DND-41 (cell line): ENCODE data around the gene ETV1.

ENCODE experiments used
- ATAC-seq: fragments of 200-7000 bp; cut with Tn5 transposase; 3 replicates; pipeline ENCODE4 v1.9.1; 2021; ENCODE audit warnings: low read depth; ENCODE audit not compliant: insufficient read depth
- DNase-seq: peaks from one replicate; pipeline ENCODE4 v3.0.0-alpha.2; 2020
- H2AFZ ChIP-seq: 2 replicates; pipeline ENCODE4 v1.6.0; 2012; ENCODE audit warnings: low read depth, low read length
- H3K27ac ChIP-seq: 2 replicates; pipeline ENCODE4 v1.5.1; 2012; ENCODE audit warnings: low read length, inconsistent platforms
- H3K27me3 ChIP-seq: fragments of 200-600 bp; sonication (generic); 2 replicates; pipeline ENCODE4 v1.6.0; 2012; ENCODE audit warnings: low read length, mild to moderate bottlenecking, inconsistent platforms; ENCODE audit not compliant: insufficient read depth, poor library complexity
- H3K36me3 ChIP-seq: 2 replicates; pipeline ENCODE4 v1.5.1; 2012; ENCODE audit warnings: low read length, inconsistent platforms; ENCODE audit not compliant: insufficient read depth
- H3K4me1 ChIP-seq: 2 replicates; pipeline ENCODE4 v1.5.1; 2012; ENCODE audit warnings: mild to moderate bottlenecking, low read length; ENCODE audit not compliant: insufficient read depth
- H3K4me2 ChIP-seq: 2 replicates; pipeline ENCODE4 v1.6.0; 2012; ENCODE audit warnings: mild to moderate bottlenecking, moderate library complexity, low read length, inconsistent platforms; ENCODE audit not compliant: insufficient read depth
- H3K4me3 ChIP-seq, 2 experiments: fragments of 200-600 bp in 1 of 2; shearing (Covaris generic) in 1 of 2; 2 replicates each; pipeline ENCODE4 v1.5.1; 2012 to 2016; ENCODE audit warnings: inconsistent platforms in 2 of 2, low read length in 2 of 2, mild to moderate bottlenecking in 2 of 2, low read depth in 1 of 2, moderate library complexity in 1 of 2
- H3K79me2 ChIP-seq: 2 replicates; pipeline ENCODE4 v1.6.0; 2012; ENCODE audit warnings: low read length, inconsistent platforms; ENCODE audit not compliant: insufficient read depth
- H3K9ac ChIP-seq: 2 replicates; pipeline ENCODE4 v1.6.0; 2012; ENCODE audit warnings: low read depth, mild to moderate bottlenecking, inconsistent platforms, low read length, moderate library complexity
- H3K9me3 ChIP-seq: 2 replicates; pipeline ENCODE4 v1.5.1; 2012; ENCODE audit warnings: low read length, moderate library complexity, mild to moderate bottlenecking, inconsistent platforms; ENCODE audit not compliant: insufficient read depth, severe bottlenecking
- H4K20me1 ChIP-seq: 2 replicates; pipeline ENCODE4 v1.6.0; 2012; ENCODE audit warnings: low read length; ENCODE audit not compliant: insufficient read depth
- CTCF ChIP-seq: IDR thresholded peaks from 2 replicates; pipeline ENCODE4 v1.5.1; 2012; ENCODE audit warnings: borderline replicate concordance, low read length, moderate library complexity, mild to moderate bottlenecking; ENCODE audit not compliant: poor library complexity, severe bottlenecking; ENCODE audit errors: extremely low read depth
- EZH2 ChIP-seq: IDR thresholded peaks from 3 replicates; pipeline ENCODE4 v1.6.1; 2012; ENCODE audit warnings: borderline replicate concordance, low read depth, mild to moderate bottlenecking, moderate library complexity, low read length, inconsistent platforms; ENCODE audit not compliant: severe bottlenecking

Gene ETV1

GRCh38 chr7:13841284-13841683 is 148.2 kb downstream of the ETV1 start:
- no peak for TF ChIP-seq EZH2
- no peak for TF ChIP-seq CTCF
- H3K27me3 ChIP-seq: no peaks in the 10 kb centered on the region
- no peaks in the 10 kb centered on the region for H3K36me3 ChIP-seq

More at GRCh38 chr7:13841284-13841683, 148.2 kb downstream of the ETV1 start:
- Histone ChIP-seq H3K27ac (no peak overlapping the region), H4K20me1 (no peaks in the 10 kb centered on the region), H3K79me2 (no peaks in the 10 kb centered on the region), H3K4me2 (no peak overlapping the region), H2AFZ (no peak overlapping the region), H3K9ac (no peak overlapping the region), H3K4me1 (no peaks in the 10 kb centered on the region), H3K9me3 (no peaks in the 10 kb centered on the region), H3K4me3 (no peak overlapping the region)
- DNase-seq (no peak), ATAC-seq (no peak)
